SK-N-SH treated with all-trans-retinoic acid at 6 μM for 48 hours (cell line): ENCODE results near the gene THEMIS.

ENCODE experiments used
- ATAC-seq: fragments of 200-7000 bp; cut with Tn5 transposase; 3 replicates; pipeline ENCODE4 v1.9.1; 2020; ENCODE audit warnings: mild to moderate bottlenecking, moderate library complexity
- ARNTL ChIP-seq: fragments of 450-650 bp; formaldehyde crosslinking; IDR thresholded peaks from 2 replicates; pipeline ENCODE4 v1.5.0; 2020; ENCODE audit warnings: low read depth, mild to moderate bottlenecking, moderate library complexity, borderline replicate concordance
- CREB5 ChIP-seq: fragments of 250-450 bp; sonication (Bioruptor Pico); IDR thresholded peaks from 2 replicates; pipeline ENCODE4 v1.5.1; 2020; ENCODE audit warnings: low read depth, mild to moderate bottlenecking, moderate library complexity
- CSDC2 ChIP-seq: fragments of 250-450 bp; sonication (Bioruptor Pico); IDR thresholded peaks from 2 replicates; pipeline ENCODE4 v1.5.0; 2020; ENCODE audit warnings: mild to moderate bottlenecking, moderate library complexity
- ESRRG ChIP-seq: fragments of 250-450 bp; sonication (Bioruptor Pico); IDR thresholded peaks from 2 replicates; pipeline ENCODE4 v1.6.1; 2021; ENCODE audit warnings: mild to moderate bottlenecking
- OSR1 ChIP-seq: fragments of 250-450 bp; sonication (Bioruptor Pico); IDR thresholded peaks from 2 replicates; pipeline ENCODE4 v1.8.0; 2022; ENCODE audit warnings: moderate library complexity, mild to moderate bottlenecking, inconsistent platforms
- POU6F1 ChIP-seq: fragments of 250-450 bp; sonication (Bioruptor Pico); IDR thresholded peaks from 2 replicates; pipeline ENCODE4 v1.8.0; 2021; ENCODE audit warnings: low read depth, mild to moderate bottlenecking, moderate library complexity, borderline replicate concordance
- PPARA ChIP-seq: fragments of 250-450 bp; sonication (Bioruptor Pico); IDR thresholded peaks from 2 replicates; pipeline ENCODE4 v1.5.0; 2020; ENCODE audit warnings: mild to moderate bottlenecking, borderline replicate concordance
- RARB ChIP-seq: fragments of 250-450 bp; sonication (Bioruptor Pico); IDR thresholded peaks from 2 replicates; pipeline ENCODE4 v1.8.0; 2021; ENCODE audit warnings: mild to moderate bottlenecking, moderate library complexity
- SNAI2 ChIP-seq: fragments of 250-450 bp; sonication (Bioruptor Pico); IDR thresholded peaks from 2 replicates; pipeline ENCODE4 v1.5.0; 2020; ENCODE audit warnings: mild to moderate bottlenecking, moderate library complexity
- TCF4 ChIP-seq: fragments of 250-450 bp; sonication (Bioruptor Pico); IDR thresholded peaks from 2 replicates; pipeline ENCODE4 v1.8.0; 2021; ENCODE audit warnings: mild to moderate bottlenecking, moderate library complexity, borderline replicate concordance
- TOX ChIP-seq: fragments of 250-450 bp; sonication (Bioruptor Pico); IDR thresholded peaks from 2 replicates; pipeline ENCODE4 v1.8.0; 2021; ENCODE audit warnings: mild to moderate bottlenecking, moderate library complexity, borderline replicate concordance
- TSHZ2 ChIP-seq: fragments of 250-450 bp; sonication (Bioruptor Pico); IDR thresholded peaks from 2 replicates; pipeline ENCODE4 v1.5.0; 2020; ENCODE audit warnings: mild to moderate bottlenecking, moderate library complexity
- ZC3H10 ChIP-seq: fragments of 250-450 bp; sonication (Bioruptor Pico); IDR thresholded peaks from 2 replicates; pipeline ENCODE4 v1.5.1; 2021; ENCODE audit warnings: mild to moderate bottlenecking, moderate library complexity
- ZFP3 ChIP-seq: fragments of 250-450 bp; sonication (Bioruptor Pico); IDR thresholded peaks from 2 replicates; pipeline ENCODE4 v1.5.0; 2020; ENCODE audit warnings: mild to moderate bottlenecking, moderate library complexity
- ZFP30 ChIP-seq: fragments of 450-650 bp; formaldehyde crosslinking; IDR thresholded peaks from 2 replicates; pipeline ENCODE4 v1.5.0; 2022; ENCODE audit warnings: mild to moderate bottlenecking, moderate library complexity
- ZNF70 ChIP-seq: fragments of 450-650 bp; formaldehyde crosslinking; IDR thresholded peaks from 2 replicates; pipeline ENCODE4 v1.5.0; 2020; ENCODE audit warnings: mild to moderate bottlenecking, moderate library complexity
- ZNF8 ChIP-seq: fragments of 450-650 bp; formaldehyde crosslinking; IDR thresholded peaks from 2 replicates; pipeline ENCODE4 v1.5.0; 2020; ENCODE audit warnings: mild to moderate bottlenecking, moderate library complexity
- TF ChIP-seq, protein P1 (sequence below): fragments of 250-450 bp; sonication (Bioruptor Pico); IDR thresholded peaks from 2 replicates; pipeline ENCODE4 v1.8.0; 2020; ENCODE audit warnings: mild to moderate bottlenecking, moderate library complexity, borderline replicate concordance
- TF ChIP-seq, protein P2 (sequence below): fragments of 250-450 bp; sonication (Bioruptor Pico); IDR thresholded peaks from 2 replicates; pipeline ENCODE4 v1.5.1; 2021; ENCODE audit warnings: mild to moderate bottlenecking, moderate library complexity

Gene THEMIS

GRCh38 chr6:127818149-127818548 lies 82.7 kb downstream of the THEMIS start:
- TF ChIP-seq CSDC2 (CRISPR knock-in tag) (no peak), ZFP30 (CRISPR knock-in tag) (no peak), ZC3H10 (CRISPR knock-in tag) (no peak), PPARA (CRISPR knock-in tag) (no peak), RARB (CRISPR knock-in tag) (no peak), OSR1 (CRISPR knock-in tag) (no peak), ZFP3 (CRISPR knock-in tag) (no peak), ZNF70 (CRISPR knock-in tag) (no peak), TCF4 (no peak), ARNTL (no peak), ESRRG (CRISPR knock-in tag) (no peak), TOX (no peak)
- TF ChIP-seq, protein P1, sequence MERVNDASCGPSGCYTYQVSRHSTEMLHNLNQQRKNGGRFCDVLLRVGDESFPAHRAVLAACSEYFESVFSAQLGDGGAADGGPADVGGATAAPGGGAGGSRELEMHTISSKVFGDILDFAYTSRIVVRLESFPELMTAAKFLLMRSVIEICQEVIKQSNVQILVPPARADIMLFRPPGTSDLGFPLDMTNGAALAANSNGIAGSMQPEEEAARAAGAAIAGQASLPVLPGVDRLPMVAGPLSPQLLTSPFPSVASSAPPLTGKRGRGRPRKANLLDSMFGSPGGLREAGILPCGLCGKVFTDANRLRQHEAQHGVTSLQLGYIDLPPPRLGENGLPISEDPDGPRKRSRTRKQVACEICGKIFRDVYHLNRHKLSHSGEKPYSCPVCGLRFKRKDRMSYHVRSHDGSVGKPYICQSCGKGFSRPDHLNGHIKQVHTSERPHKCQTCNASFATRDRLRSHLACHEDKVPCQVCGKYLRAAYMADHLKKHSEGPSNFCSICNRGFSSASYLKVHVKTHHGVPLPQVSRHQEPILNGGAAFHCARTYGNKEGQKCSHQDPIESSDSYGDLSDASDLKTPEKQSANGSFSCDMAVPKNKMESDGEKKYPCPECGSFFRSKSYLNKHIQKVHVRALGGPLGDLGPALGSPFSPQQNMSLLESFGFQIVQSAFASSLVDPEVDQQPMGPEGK = no peak
- no peak for ATAC-seq

- no peak for ATAC-seq
- no peak for TF ChIP-seq CSDC2 (CRISPR knock-in tag)
- TF ChIP-seq ZNF70 (CRISPR knock-in tag) = no peak
- TF ChIP-seq ARNTL = no peak
- TF ChIP-seq, protein P2, sequence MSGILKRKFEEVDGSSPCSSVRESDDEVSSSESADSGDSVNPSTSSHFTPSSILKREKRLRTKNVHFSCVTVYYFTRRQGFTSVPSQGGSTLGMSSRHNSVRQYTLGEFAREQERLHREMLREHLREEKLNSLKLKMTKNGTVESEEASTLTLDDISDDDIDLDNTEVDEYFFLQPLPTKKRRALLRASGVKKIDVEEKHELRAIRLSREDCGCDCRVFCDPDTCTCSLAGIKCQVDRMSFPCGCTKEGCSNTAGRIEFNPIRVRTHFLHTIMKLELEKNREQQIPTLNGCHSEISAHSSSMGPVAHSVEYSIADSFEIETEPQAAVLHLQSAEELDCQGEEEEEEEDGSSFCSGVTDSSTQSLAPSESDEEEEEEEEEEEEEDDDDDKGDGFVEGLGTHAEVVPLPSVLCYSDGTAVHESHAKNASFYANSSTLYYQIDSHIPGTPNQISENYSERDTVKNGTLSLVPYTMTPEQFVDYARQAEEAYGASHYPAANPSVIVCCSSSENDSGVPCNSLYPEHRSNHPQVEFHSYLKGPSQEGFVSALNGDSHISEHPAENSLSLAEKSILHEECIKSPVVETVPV (CRISPR knock-in tag) = no peak
- TF ChIP-seq SNAI2 (CRISPR knock-in tag) = no peak
- TF ChIP-seq ZNF8 (CRISPR knock-in tag) = no peak
- no peak for TF ChIP-seq POU6F1 (CRISPR knock-in tag)
- TF ChIP-seq, all 23 proteins: peak for 0
These were observed 84.2 kb downstream of the THEMIS start for GRCh38 chr6:127816643-127817042.

GRCh38 chr6:127813699-127814027 lies 87.2 kb downstream of the THEMIS start:
- no peak for TF ChIP-seq CREB5 (CRISPR knock-in tag)
- ATAC-seq = no peak

GRCh38 chr6:127812985-127813698 lies 87.7 kb downstream of the THEMIS start:
- TF ChIP-seq RARB (CRISPR knock-in tag) = no peak
- TF ChIP-seq, protein P1 = no peak
- ATAC-seq = no peak

DNA sequence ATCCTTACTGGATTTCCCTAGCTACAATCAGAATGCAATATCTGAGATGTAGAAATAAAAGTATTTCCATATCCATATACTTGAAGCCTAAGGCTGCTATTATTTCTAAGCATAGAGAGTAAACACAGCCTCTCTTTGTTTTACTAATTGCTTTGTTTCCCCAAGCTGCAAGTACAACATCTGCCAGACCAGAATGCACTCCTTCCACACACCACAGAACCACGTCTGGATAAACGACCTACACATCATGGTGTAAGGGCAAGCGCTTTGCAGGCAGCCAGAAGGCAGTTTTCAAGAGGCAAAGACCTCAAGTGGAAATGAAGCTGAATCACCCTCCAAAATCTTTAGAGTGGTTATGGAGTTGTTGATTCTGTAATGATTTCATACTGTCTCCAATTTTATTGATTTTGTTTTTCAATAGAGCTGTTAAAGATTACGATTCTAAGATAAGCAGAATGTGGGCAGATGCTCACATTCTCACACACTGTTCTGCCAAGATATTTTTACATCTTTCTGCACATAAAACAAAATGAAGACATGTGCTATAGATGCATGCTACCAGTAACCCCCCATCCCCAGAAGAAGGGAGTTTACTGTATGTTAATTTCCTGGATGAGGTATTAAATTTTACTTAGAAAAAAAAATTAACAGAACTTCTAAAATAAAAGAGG lies 88.8 kb downstream of the THEMIS start:
- no peak for ATAC-seq
- TF ChIP-seq, protein P1 = no peak
- no peak for TF ChIP-seq OSR1 (CRISPR knock-in tag)
- TF ChIP-seq TSHZ2 = no peak
- TF ChIP-seq, protein P2 (CRISPR knock-in tag) = no peak
